Measurements from ENCODE around the gene GRB14.
"Not testable (repeated sequence)": the region's sequence is repeated elsewhere in the genome, so short reads cannot be mapped to it uniquely, and the experiment has no call there.

Gene GRB14

GRCh38 chr2:164620873-164621763, at the start of gene GRB14:
Gene GRB14 (minus strand): TSS chr2:164621482. CDS start chr2:164621309, 173 bp downstream.
- DNase-seq, result no peak

- DNase-seq, result no peak
Observed at GRCh38 chr2:164669291-164669690, 48.0 kb upstream of the GRB14 start.

- no peak for DNase-seq
Observed at GRCh38 chr2:164667566-164667965, 46.3 kb upstream of the GRB14 start.

GRCh38 chr2:164664070-164664469, 42.8 kb upstream of the GRB14 start:
- no peak for DNase-seq

GRCh38 chr2:164662868-164663631, 41.8 kb upstream of the GRB14 start:
- DNase-seq, result no peak

- DNase-seq, result no peak
Observed at GRCh38 chr2:164662066-164662465, 40.8 kb upstream of the GRB14 start.

DNA sequence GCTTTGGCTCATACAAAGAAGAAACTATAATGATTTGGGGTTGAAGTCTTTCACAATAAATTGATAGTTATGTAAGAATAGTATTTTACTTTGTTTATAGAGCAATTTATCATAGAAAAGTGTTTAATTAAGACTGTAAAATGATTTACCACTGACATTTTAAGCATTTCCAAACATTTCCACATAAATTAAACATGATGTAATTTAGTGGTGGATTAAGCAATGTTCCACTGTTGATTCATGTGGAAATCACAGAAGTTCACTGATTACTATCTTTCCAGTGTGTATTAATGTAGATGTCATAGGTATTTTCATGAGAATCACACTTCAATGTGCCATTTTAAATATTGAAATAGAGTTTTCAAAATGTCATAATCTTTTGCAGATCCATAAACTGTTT, 40.1 kb upstream of the GRB14 start:
- no peak for DNase-seq

DNA sequence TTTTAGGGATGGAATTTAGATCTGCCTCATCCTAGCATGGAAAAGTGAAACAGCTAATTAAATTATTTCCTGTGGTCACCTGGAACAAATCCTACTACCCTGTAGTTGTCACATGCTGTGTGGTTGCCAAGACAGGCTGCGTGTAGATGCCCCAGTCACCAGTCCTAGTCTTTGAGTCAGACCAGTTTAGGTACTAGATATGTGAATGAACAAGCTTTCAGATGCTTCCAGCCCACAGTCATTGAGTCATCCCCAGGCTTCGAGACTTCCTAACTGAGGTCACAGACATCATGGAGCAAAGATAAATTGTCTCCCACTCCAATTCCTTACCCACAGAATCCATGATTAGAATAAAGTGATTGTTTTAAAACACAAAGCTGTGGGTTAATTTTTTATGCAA, 35.8 kb upstream of the GRB14 start:
- DNase-seq, result no peak

DNA sequence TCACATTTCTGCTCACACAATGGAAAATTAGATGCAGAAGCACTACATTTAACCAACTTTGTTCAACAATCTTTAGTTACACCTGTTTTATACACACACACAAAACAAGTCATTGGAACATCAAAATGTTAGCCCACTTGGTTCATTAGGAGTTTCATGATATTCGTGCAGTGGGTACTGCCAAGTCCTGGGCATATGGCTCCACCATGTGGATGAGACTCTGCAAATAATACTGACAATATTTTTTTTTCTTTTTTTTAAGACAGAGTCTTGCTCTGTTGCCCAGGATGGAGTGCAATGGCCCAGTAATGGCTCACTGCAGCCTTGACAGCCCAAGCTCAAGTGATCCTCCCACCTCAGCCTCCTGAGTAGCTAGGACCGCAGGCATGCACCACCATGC, 34.5 kb upstream of the GRB14 start:
- no peak for DNase-seq

DNA sequence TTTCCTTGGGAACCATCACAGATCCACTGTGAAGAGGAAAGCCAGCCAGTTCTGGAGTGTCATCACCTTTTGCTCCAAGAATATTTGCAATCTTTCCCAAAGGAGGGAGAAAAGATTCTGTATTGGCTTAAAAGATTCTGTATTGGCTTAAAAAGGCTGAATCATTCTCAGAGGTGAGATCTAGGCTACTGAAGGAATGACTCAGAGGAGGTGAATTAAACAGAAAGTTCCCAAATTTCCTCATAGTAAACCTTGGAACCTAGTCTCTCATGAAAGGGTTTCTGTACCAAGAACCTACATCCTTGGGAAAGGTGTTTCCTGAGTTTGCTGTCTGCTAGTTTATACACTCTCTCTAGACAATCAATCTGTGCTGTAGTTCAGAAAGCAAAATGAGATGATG, 34.1 kb upstream of the GRB14 start:
- no peak for DNase-seq

GRCh38 chr2:164651361-164651760, 30.1 kb upstream of the GRB14 start:
- DNase-seq, result no peak

GRCh38 chr2:164644036-164644700, 22.9 kb upstream of the GRB14 start:
- DNase-seq, result no peak

DNA sequence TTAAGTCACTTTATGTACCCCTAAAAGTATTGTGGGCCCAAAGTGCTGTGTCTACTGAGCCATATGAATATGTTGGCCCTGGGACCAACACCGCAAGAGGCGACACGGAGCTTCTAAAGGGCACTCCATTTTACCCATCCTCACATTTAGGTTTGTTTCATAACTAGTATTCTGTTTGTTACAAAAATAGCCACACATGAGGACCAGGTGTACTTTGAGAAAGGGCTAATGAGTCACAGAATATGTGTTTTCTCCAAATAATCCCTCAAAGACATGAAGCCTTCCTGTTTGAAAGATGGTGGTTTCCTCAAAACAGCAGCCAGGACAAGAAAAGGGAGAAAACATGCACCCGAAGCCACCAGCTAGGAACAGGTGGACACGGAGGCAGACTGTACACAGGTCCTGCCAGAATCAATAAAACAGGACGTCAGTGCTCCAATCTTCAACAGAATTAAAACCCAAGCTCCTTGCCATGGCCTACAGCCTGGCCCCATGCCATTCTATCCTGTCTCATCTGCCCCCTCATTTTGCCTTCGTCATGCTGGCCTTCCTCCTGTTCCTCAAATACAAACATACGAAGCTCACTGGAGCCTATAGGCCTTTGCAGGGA, 21.8 kb upstream of the GRB14 start:
- no peak for DNase-seq

- no peak for DNase-seq
Observed at GRCh38 chr2:164642268-164642667, 21.0 kb upstream of the GRB14 start.

GRCh38 chr2:164628319-164628718, 7.0 kb upstream of the GRB14 start:
- DNase-seq, result not testable (repeated sequence)

- DNase-seq, result no peak
Observed at GRCh38 chr2:164625378-164625971, 4.2 kb upstream of the GRB14 start.

DNA sequence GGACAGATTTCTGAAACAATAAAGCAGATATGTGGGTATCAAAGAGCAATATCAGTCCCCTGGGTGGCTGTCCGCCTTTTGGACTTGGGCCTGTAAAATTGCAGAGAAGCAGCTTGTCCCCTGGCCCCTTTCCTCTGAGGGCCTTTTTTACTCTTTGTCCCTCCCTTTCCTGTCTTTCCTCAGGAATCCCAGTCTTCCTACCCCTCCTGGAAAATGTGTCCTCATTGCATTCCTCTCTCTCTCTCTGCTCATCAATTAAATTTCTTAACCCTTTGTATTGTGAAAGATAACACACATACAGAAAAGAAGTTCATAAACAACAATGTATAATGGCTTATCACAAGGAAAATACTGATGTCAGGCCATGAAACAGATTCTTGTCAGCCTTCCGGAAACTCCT, 3.0 kb upstream of the GRB14 start:
- no peak for DNase-seq

DNA sequence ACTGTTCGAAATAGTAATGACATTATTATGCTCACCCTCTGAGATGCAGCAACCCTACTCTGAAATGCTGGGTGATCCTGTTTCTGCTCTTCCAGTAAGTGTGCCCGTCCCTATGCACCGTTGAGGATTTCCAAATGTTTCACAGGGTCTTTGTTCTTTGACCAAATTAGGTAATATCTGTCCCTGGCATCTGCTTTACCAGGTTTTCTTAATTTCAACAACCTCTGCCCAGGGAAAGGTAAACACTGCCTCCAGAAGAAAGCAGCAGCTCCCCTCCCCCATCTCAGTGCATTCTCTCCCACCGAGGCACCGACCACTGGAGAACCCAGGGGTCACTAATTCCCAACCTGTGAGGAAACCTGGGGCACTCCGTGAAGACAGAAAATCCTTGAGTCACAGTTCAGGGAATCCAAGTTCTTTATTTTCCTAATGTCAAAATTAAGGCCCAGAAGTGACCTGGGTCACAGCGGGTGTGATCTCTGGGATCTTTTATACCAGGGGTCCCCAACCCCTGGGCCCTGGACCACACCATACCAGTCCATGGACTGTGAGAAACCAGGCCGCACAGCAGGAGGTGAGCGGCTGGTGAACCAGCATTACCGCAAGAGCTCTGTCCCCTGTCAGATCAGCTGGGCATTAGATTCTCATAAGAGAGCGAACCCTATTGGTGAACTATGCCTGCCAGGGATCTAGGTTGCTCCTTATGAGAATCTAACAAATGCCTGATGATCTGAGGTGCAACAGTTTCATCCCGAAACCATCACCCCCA, 1.2 kb upstream of the GRB14 start:
- no peak for DNase-seq

DNA sequence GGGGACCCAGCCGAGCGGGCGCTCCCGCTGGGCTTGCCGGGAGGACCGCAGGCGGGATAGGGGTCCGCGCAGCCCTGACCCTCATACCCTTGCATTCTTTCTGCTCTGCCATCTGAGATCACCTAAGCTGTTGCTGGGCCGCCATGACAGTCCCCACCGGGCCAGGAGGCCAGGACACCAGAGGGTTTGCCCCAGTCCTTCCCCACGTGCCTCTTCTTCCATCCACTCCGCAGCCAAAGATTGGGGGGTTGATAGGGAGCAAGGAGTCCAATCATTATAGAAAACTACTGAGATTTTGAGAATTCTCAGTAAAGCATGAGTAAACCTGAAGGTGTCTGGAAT, 453 bp upstream of the GRB14 start:
- DNase-seq, result no peak

DNA sequence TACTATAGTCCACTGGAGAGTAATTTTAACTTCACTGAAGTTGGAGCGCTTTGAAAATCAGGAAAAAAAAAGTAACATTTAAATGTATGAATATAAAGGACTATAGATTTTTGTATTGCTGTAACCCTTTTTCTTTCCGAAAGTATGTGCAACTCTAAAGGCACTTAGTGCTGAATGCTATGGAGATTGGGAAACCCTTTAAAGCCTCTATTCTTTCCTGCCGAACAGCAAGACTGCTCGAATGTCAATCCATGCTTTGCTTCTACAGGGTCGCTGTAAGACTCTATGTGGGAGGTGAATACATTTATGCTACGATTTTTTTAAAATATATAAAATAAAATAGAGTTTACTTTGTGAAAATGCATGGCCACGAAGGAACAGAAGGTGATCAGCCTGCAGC, 825 bp downstream of the GRB14 start:
- no peak for DNase-seq

DNA sequence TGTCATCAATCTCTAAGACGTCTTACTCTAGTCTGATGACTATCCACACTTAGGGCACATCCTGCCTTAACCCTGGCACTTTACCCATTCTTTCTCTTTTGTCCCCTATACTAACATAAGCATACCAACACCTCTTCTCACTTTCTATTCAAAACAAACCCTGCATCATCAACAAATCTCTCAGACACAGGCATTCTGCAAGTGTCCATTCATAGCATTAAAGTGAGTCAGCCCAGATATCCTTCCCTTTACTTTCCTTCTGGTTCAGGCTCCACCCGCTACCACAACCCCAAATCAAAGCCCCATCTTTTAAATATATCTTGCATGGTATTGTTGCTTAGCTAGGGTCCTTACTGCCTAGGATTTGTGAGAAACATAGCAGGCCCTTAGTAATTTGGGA, 3.8 kb downstream of the GRB14 start:
- no peak for DNase-seq

DNA sequence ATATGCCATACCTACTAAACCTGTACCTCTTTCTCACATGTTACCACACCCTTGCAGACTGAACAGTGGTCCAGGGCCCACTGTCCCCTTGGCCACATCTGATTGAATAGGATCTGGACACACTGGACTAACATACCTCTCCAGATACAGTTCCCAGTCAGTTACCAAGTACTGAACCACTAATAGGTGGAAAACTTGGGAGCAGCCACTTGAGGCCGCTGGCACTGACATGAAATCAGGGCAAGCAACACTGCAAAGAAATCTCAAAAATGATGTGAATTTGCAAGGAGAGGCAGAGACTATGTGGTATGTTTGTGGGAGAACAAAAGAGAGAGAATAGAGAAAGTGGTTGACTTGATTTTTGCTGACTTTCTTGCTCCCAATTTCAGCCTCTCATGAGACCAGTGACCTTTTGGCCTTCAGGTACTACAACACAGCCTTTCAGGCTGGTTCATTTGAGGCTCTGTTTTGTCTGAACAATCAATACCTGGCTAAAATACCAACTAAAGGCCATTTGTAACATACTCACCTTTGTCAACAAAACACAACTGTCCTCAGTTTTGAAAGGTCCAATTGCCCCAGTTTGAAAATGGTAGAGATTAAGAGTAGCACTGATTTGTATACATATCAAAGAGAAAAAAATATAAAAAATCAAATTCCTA, 7.8 kb downstream of the GRB14 start:
- DNase-seq, result no peak

Measured in activated CD8-positive, alpha-beta memory T cell treated with anti-CD3 and anti-CD28 coated beads for 24 hours (primary cell).